ENCODE results near the gene TTC1.

DNA sequence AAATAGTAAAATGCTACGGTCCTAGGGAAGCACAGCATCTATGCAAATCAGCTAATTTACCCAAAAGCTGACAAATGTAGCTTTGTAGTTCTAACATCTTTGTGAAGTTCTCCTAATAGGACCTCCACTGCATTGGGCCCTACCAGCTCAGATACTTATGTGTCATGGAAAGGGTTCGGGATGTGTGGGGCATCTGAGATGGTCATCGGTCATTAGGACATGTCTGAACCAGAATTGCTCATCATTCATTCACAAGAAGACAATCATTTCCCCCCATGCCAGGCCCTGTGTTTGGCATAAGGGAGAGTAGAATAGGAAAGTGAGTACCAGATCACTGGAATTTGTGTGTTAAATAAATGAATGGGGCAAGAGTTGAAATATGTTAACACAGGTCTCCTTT is 74.6 kb downstream of the TTC1 start:
- TF ChIP-seq, protein P1, sequence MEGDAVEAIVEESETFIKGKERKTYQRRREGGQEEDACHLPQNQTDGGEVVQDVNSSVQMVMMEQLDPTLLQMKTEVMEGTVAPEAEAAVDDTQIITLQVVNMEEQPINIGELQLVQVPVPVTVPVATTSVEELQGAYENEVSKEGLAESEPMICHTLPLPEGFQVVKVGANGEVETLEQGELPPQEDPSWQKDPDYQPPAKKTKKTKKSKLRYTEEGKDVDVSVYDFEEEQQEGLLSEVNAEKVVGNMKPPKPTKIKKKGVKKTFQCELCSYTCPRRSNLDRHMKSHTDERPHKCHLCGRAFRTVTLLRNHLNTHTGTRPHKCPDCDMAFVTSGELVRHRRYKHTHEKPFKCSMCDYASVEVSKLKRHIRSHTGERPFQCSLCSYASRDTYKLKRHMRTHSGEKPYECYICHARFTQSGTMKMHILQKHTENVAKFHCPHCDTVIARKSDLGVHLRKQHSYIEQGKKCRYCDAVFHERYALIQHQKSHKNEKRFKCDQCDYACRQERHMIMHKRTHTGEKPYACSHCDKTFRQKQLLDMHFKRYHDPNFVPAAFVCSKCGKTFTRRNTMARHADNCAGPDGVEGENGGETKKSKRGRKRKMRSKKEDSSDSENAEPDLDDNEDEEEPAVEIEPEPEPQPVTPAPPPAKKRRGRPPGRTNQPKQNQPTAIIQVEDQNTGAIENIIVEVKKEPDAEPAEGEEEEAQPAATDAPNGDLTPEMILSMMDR (IDR thresholded peaks at IDR 0.05 in 8 of 11, conservative IDR thresholded peaks at IDR 0.05 in 3 of 11) = no peak
- no peak for TF ChIP-seq POLR2A (IDR thresholded peaks at IDR 0.05)
